GM12865 (cell line): ENCODE data around the gene CPZ.

ENCODE experiments used
- DNase-seq: peaks from one replicate; pipeline ENCODE4 v3.0.0; 2010; ENCODE audit warnings: low read depth
- H3K4me3 ChIP-seq: 2 replicates; pipeline ENCODE4 v1.5.1; 2011; ENCODE audit warnings: mild to moderate bottlenecking, low read depth, low read length, control low read depth
- TF ChIP-seq, protein P1 (sequence below): IDR thresholded peaks from 2 replicates; pipeline ENCODE4 v1.5.1; 2011; ENCODE audit warnings: low read length, control low read depth, low read depth, inconsistent platforms; ENCODE audit not compliant: insufficient read depth; ENCODE audit errors: missing control alignments

Gene CPZ

DNA sequence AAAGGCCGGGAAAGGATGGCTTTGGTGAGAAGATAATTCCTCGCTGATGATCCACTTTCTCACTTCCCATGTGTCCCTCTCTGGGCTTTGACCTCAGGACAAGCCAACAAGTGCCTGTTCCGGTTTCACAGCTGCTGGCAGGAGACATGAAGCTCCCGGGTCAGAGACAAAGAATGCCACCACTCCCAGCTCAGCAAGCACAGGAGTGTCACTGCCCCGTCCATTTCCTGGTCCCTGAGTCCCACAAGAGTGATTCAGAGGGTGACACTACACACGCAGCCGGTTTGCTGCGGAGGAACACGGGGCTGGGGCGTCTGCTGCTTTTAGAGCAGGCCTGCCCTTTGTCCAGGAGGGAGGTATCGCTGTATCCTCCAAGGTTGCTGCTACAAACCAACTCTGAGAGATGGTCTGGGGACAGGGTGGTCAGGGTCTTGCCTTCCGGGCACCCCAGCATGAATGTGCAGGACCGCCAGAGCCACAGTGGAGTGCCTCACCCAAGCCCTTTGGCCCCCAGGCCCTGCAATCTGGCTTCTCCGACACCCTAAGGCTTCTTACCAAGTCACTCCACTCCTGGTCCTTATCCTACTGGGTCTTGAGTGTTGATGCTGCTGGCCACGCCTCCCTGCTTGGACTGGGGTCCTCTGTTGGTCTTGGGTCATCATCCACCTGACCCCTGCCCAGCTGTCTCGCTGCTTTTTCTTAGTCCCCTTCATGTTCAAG is 49.5 kb downstream of the CPZ start:
- no peak for DNase-seq
- H3K4me3 ChIP-seq: no peak overlapping the region
- TF ChIP-seq, protein P1, sequence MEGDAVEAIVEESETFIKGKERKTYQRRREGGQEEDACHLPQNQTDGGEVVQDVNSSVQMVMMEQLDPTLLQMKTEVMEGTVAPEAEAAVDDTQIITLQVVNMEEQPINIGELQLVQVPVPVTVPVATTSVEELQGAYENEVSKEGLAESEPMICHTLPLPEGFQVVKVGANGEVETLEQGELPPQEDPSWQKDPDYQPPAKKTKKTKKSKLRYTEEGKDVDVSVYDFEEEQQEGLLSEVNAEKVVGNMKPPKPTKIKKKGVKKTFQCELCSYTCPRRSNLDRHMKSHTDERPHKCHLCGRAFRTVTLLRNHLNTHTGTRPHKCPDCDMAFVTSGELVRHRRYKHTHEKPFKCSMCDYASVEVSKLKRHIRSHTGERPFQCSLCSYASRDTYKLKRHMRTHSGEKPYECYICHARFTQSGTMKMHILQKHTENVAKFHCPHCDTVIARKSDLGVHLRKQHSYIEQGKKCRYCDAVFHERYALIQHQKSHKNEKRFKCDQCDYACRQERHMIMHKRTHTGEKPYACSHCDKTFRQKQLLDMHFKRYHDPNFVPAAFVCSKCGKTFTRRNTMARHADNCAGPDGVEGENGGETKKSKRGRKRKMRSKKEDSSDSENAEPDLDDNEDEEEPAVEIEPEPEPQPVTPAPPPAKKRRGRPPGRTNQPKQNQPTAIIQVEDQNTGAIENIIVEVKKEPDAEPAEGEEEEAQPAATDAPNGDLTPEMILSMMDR: no peak

DNA sequence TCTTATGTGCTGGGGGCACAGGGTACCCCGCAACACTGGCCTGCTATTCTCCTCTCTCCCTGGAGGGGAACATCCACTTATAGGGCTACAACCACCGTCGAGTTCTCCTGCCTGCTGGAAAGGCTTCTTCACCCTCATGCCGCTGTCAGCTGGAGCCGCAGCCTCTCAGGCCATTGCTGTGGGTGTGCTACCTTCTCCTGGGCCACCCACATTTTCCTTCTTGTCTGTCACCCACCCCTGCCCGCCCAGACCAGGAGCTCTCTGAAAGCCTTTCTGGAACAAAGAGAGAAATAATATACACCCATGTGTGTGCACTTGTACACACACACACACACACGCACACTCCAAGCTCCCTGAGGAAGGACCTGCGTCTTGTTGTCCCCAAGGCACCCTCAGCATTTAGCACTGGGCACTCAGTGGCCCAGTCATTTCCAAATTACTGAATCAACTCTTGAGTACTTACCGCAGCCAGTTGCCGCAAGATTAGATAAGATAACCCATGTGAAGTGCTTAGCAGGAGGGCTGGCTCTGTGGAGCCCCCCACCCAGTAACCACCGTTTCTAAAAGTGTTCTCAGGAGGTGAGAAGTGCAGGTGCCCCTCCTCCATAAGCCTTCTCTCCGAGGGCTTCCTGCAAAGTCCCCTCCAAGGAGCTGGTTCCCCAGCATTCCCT is 50.2 kb downstream of the CPZ start:
- no peak for DNase-seq
- no peak overlapping the region for H3K4me3 ChIP-seq
- TF ChIP-seq, protein P1: no peak

- TF ChIP-seq, protein P1: no peak
- DNase-seq: no peak
These were observed 50.9 kb downstream of the CPZ start for GRCh38 chr4:8643441-8643840.

DNA sequence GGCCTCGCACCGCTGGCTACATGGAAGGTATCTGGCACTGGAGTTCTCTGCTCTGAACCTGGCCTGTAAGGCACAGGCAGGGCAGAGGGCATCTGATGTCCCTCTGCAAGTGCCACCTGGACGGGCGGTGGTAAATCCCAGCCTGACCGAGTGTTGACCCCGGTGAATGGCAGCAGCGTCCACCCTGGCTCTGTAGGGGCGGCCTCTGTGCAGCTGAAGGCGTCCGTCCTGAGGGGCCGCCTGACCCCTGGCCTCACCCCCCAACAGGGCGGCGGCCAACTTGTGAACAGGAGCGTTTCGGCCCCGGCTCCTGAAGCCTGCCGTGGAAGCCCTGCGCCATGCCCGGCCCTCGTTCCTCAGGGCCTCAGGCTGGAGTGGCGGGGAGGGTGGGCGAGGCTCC is 51.4 kb downstream of the CPZ start:
- TF ChIP-seq, protein P1: no peak
- DNase-seq: no peak
- no peak overlapping the region for H3K4me3 ChIP-seq

More at GRCh38 chr4:8643441-8643840, 50.9 kb downstream of the CPZ start:
- H3K4me3 ChIP-seq: no peak overlapping the region

DNA sequence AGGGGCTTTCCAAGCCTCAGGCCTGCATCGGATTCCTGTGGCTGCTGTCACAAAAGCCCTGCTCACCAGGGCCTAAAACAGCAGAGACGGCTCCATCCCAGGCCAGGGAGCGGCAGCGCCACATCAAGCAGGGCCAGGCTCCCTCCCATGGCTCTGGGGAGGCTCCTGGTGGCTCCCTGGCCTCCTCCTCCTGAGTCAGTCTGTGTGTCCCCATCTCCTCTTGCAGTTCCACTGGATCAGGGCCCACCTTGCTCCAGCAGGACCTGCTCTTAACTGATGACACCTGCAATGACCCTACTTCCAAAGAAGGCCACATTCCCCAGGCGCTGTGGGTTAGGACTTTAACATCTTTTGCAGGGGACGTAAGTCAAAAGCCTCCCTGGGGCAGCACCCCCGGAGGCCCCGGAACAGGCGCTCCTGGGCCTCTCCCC is 51.9 kb downstream of the CPZ start:
- no peak for DNase-seq
- TF ChIP-seq, protein P1: no peak
- no peak overlapping the region for H3K4me3 ChIP-seq

DNA sequence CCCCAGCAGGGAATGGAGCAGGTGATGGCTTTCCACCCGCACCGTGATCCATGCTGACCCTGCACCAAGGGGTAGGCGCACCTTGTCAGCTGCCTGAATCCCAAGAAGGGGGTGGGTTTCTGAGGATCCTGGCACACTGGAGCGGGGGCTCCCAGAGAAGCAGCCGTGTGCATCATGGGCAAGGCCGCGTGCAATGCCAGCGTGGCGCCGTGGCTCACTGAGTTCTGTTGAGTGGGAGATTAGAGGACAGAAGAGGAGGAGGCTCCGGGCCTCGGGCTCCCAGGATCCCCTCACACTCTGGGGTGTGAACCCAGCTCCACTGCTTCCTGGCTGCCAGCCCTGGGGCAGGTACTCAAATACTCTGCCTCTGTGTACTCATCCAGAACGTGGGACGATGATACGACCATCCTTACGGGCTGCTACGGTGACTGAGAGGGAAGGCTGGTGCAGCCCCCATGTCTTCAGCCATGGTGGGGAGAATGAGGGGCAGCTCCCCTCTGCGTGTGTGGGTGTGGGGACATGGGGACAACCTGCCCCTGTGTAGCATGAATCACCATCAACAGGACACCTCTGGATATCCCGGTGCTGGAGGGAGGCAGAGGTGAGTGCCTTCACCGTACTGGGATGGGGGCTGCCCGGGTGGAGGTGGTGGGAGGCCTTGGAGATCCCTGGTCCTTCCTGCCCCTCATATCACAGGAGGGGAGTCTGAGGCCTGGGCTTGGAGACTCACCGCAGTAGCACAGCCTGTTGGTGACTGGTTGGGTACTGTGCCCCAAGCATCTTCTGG is 52.6 kb downstream of the CPZ start:
- DNase-seq: no peak
- TF ChIP-seq, protein P1: no peak

More for the DNA sequence above, 52.6 kb downstream of the CPZ start:
- H3K4me3 ChIP-seq: no peak overlapping the region
